Activated B cell treated with CpG ODN at 0.5 μM for 24 hours (primary cell): ENCODE data around the gene STK11IP. TPM values are rescaled to one million over a fixed set of nuclear protein-coding genes. Genes with fewer than 3 reads are reported as not detected.

Source experiments
- ATAC-seq: fragments of 200-7000 bp; cut with Tn5 transposase; one replicate; pipeline ENCODE4 v1.10.0; 2021; ENCODE audit warnings: low read depth, mild to moderate bottlenecking, moderate library complexity
- CTCF ChIA-PET: fragments of 350-600 bp; sonication (Branson Sonifier 250); formaldehyde crosslinking; loops from one replicate; lab custom pipeline; 2021; ENCODE audit warnings: antibody characterized with exemption; lab: Charles Lee
- POLR2A ChIA-PET: fragments of 350-600 bp; sonication (Branson Sonifier 250); formaldehyde crosslinking; loops from one replicate; lab custom pipeline; 2021; ENCODE audit warnings: antibody characterized with exemption; lab: Charles Lee
- DNase-seq: peaks from one replicate; pipeline ENCODE4 v3.0.0; 2022
- H3K27ac Mint-ChIP-seq: one replicate; pipeline ENCODE4 v1.8.0; 2020; ENCODE audit warnings: mixed read lengths
- H3K27me3 Mint-ChIP-seq: one replicate; pipeline ENCODE4 v1.8.0; 2021; ENCODE audit warnings: mixed read lengths
- H3K36me3 Mint-ChIP-seq: one replicate; pipeline ENCODE4 v1.8.0; 2021; ENCODE audit warnings: low read depth, mixed read lengths
- H3K4me1 Mint-ChIP-seq: one replicate; pipeline ENCODE4 v1.8.0; 2021; ENCODE audit warnings: mixed read lengths
- H3K4me3 Mint-ChIP-seq: one replicate; pipeline ENCODE4 v1.8.0; 2020; ENCODE audit warnings: mild to moderate bottlenecking, mixed read lengths
- H3K9me3 Mint-ChIP-seq: one replicate; pipeline ENCODE4 v1.8.0; 2020; ENCODE audit warnings: mixed read lengths
- CTCF ChIP-seq: fragments of 200-600 bp; IDR thresholded peaks from one replicate; pipeline ENCODE4 v1.8.0; 2022; ENCODE audit warnings: antibody characterized with exemption, mild to moderate bottlenecking
- intact Hi-C: fragments of 100-400 bp; cut with micrococcal nuclease; formaldehyde crosslinking; loops from one replicate; pipeline ENCODE4 v1.15.1; 2024
- total RNA-seq: library from RNA; stranded (reverse); gene quantifications from 2 replicates; pipeline ENCODE4 v1.2.3, GENCODE V29; 2022

Gene STK11IP
- total RNA-seq, 1 donor from 2014 or later: 53.6 TPM

- intact Hi-C loops: no loop called here
- Mint-ChIP-seq H3K36me3 (no peaks in the 10 kb centered on the region), H3K4me1 (peaks cover 7% of the 10 kb centered on the region), H3K27ac (no peak overlapping the region), H3K9me3 (no peaks in the 10 kb centered on the region), H3K27me3 (peaks cover 43% of the 10 kb centered on the region), H3K4me3 (no peak overlapping the region)
- POLR2A ChIA-PET: no interaction called here
- no peak for TF ChIP-seq CTCF
- no peak for ATAC-seq
- no peak for DNase-seq
- CTCF ChIA-PET: no interaction called here
Measured at GRCh38 chr2:219556413-219556812, 41.2 kb upstream of the STK11IP start.

- ATAC-seq (no peak), DNase-seq (no peak)
- no peak overlapping the region for H3K4me3 Mint-ChIP-seq
- intact Hi-C loops: no loop called here
- H3K27ac Mint-ChIP-seq: no peak overlapping the region
- CTCF ChIA-PET: no interaction called here
- POLR2A ChIA-PET: no interaction called here
- no peak for TF ChIP-seq CTCF
- no peaks in the 10 kb centered on the region for H3K36me3 Mint-ChIP-seq
- H3K4me1 Mint-ChIP-seq: peaks cover 3% of the 10 kb centered on the region
- H3K9me3 Mint-ChIP-seq: no peaks in the 10 kb centered on the region
- peaks cover 37% of the 10 kb centered on the region for H3K27me3 Mint-ChIP-seq
Measured at GRCh38 chr2:219557320-219557719, 40.3 kb upstream of the STK11IP start.

- ChIA-PET POLR2A (no interaction called here), CTCF (interaction anchor here (0.6 kb wide), 1 partner anchor 166 kb away, joined by 3 read pairs; no protein-coding TSS in a partner anchor)
- TF ChIP-seq CTCF: no peak
- no peak for DNase-seq
- H3K27me3 Mint-ChIP-seq: peaks cover 44% of the 10 kb centered on the region
- peaks cover 1% of the 10 kb centered on the region for H3K4me1 Mint-ChIP-seq
- no peak overlapping the region for H3K4me3 Mint-ChIP-seq
- intact Hi-C loops: no loop called here
- no peak for ATAC-seq
- no peaks in the 10 kb centered on the region for H3K36me3 Mint-ChIP-seq
- H3K9me3 Mint-ChIP-seq: no peaks in the 10 kb centered on the region
- H3K27ac Mint-ChIP-seq: no peak overlapping the region
Measured at GRCh38 chr2:219557791-219558785, 39.6 kb upstream of the STK11IP start.

GRCh38 chr2:219559156-219559915, 38.3 kb upstream of the STK11IP start:
- no peaks in the 10 kb centered on the region for H3K4me1 Mint-ChIP-seq
- H3K9me3 Mint-ChIP-seq: no peaks in the 10 kb centered on the region
- ATAC-seq (no peak), DNase-seq (no peak)
- POLR2A ChIA-PET: interaction anchor here (1.1 kb wide), 1 partner anchor 38 kb away, joined by 3 read pairs; the partner anchor contains the start of gene STK11IP
- H3K27me3 Mint-ChIP-seq: peaks cover 33% of the 10 kb centered on the region
- no peaks in the 10 kb centered on the region for H3K36me3 Mint-ChIP-seq
- H3K4me3 Mint-ChIP-seq: no peak overlapping the region
- CTCF ChIA-PET: interaction anchor here (0.8 to 2.3 kb wide), 7 partner anchors 9 to 501 kb away, joined by 3 to 10 read pairs (median 3); partner anchors contain the start of genes OBSL1 and STK11IP
- TF ChIP-seq CTCF: no peak
- intact Hi-C loops: no loop called here
- no peak overlapping the region for H3K27ac Mint-ChIP-seq
